B cell (primary cell): ENCODE measurements around the gene WDR4. TPM values are rescaled to one million over a fixed set of nuclear protein-coding genes. Genes with fewer than 3 reads are reported as not detected.
"Not testable (repeated sequence)": the region's sequence is repeated elsewhere in the genome, so short reads cannot be mapped to it uniquely, and the experiment has no call there.

Experiments used
- ATAC-seq: fragments of 200-7000 bp; cut with Tn5 transposase; one replicate; pipeline ENCODE4 v1.10.0; 2021; ENCODE audit warnings: low read depth, mild to moderate bottlenecking, moderate number of reproducible peaks, moderate library complexity
- CTCF ChIA-PET: fragments of 350-600 bp; sonication (Branson Sonifier 250); formaldehyde crosslinking; loops from one replicate; lab custom pipeline; 2021; ENCODE audit warnings: antibody characterized with exemption, inconsistent platforms; lab: Charles Lee
- POLR2A ChIA-PET: fragments of 350-600 bp; sonication (Branson Sonifier 250); formaldehyde crosslinking; loops from one replicate; lab custom pipeline; 2021; ENCODE audit warnings: antibody characterized with exemption; lab: Charles Lee
- DNase-seq: peaks from one replicate; pipeline ENCODE4 v3.0.0; 2013
- H2AFZ ChIP-seq: 2 replicates; pipeline ENCODE4 v1.6.1; 2012; ENCODE audit warnings: mild to moderate bottlenecking, low read depth, low read length; ENCODE audit not compliant: insufficient read depth, poor library complexity, severe bottlenecking
- H3K27ac ChIP-seq, 2 donors: 1 replicate in 1 of 2; 2 replicates in 1 of 2; pipeline ENCODE4 v1.5.1; 2012 to 2013; ENCODE audit warnings: low read length in 2 of 2, mild to moderate bottlenecking in 2 of 2, moderate library complexity in 1 of 2
- H3K27me3 ChIP-seq, 4 experiments: fragments of 200-600 bp in 1 of 4; sonication (generic) in 1 of 4; replicated peaks in 1 of 4; 1 replicate in 2 of 4; 2 replicates in 2 of 4; pipeline versions ENCODE4 v1.6.1 to v1.7.0; 2013 to 2016; ENCODE audit warnings: low read length in 3 of 4, mild to moderate bottlenecking in 2 of 4, mixed read lengths in 1 of 4, moderate library complexity in 1 of 4; ENCODE audit not compliant: insufficient read depth in 4 of 4, control insufficient read depth in 3 of 4; ENCODE audit errors: control extremely low read depth in 1 of 4
- H3K36me3 ChIP-seq, 2 experiments: replicated peaks in 1 of 2; 1 replicate in 1 of 2; 2 replicates in 1 of 2; pipeline versions ENCODE4 v1.6.1 to v1.7.1; 2013; ENCODE audit warnings: low read length in 1 of 2; ENCODE audit not compliant: insufficient read depth in 2 of 2, control insufficient read depth in 1 of 2; ENCODE audit errors: control extremely low read depth in 1 of 2, extremely low read depth in 1 of 2
- H3K4me1 ChIP-seq, 2 donors: fragments of 200-600 bp in 1 of 2; sonication (generic) in 1 of 2; 1 replicate in 1 of 2; 2 replicates in 1 of 2; pipeline versions ENCODE4 v1.5.1 to v1.6.1; 2013 to 2017; ENCODE audit warnings: low read length in 2 of 2; ENCODE audit not compliant: control insufficient read depth in 2 of 2, insufficient read depth in 2 of 2
- H3K4me2 ChIP-seq: replicated peaks from 2 replicates; pipeline ENCODE3; 2012; ENCODE audit warnings: mild to moderate bottlenecking, low read depth, low read length; ENCODE audit not compliant: poor library complexity, severe bottlenecking
- H3K4me3 ChIP-seq, 5 experiments: fragments of 200-600 bp in 1 of 5; sonication (generic) in 1 of 5; 1 replicate in 3 of 5; 2 replicates in 2 of 5; pipeline versions ENCODE4 v1.5.1 to v1.7.0; 2011 to 2016; ENCODE audit warnings: low read length in 4 of 5, mild to moderate bottlenecking in 4 of 5, low read depth in 2 of 5, control low read depth in 1 of 5, moderate library complexity in 1 of 5; ENCODE audit not compliant: insufficient read depth in 1 of 5; ENCODE audit errors: control extremely low read depth in 1 of 5, extremely low read depth in 1 of 5
- H3K79me2 ChIP-seq: fragments of 200-600 bp; sonication (generic); one replicate; pipeline ENCODE4 v1.6.0; 2016; ENCODE audit warnings: low read length; ENCODE audit not compliant: control insufficient read depth, insufficient read depth
- H3K9ac ChIP-seq: fragments of 200-600 bp; sonication (generic); 2 replicates; pipeline ENCODE4 v1.6.1; 2017; ENCODE audit warnings: mild to moderate bottlenecking, low read length, moderate library complexity
- H3K9me3 ChIP-seq, 3 donors: one replicate each; pipeline versions ENCODE4 v1.6.1 to v1.7.1; 2013; ENCODE audit warnings: low read length in 2 of 3; ENCODE audit not compliant: control insufficient read depth in 2 of 3, insufficient read depth in 1 of 3; ENCODE audit errors: control extremely low read depth in 1 of 3
- H4K20me1 ChIP-seq: 2 replicates; pipeline ENCODE4 v1.6.0; 2012; ENCODE audit warnings: mild to moderate bottlenecking, low read length; ENCODE audit not compliant: insufficient read depth, control insufficient read depth, poor library complexity, severe bottlenecking
- H3K27ac Mint-ChIP-seq: one replicate; pipeline ENCODE4 v1.8.0; 2021; ENCODE audit warnings: mixed read lengths
- H3K27me3 Mint-ChIP-seq: one replicate; pipeline ENCODE4 v1.8.0; 2021; ENCODE audit warnings: mixed read lengths
- H3K4me1 Mint-ChIP-seq: one replicate; pipeline ENCODE4 v1.8.0; 2021; ENCODE audit warnings: mixed read lengths
- H3K4me3 Mint-ChIP-seq: one replicate; pipeline ENCODE4 v1.8.0; 2021; ENCODE audit warnings: mixed read lengths
- H3K9me3 Mint-ChIP-seq: one replicate; pipeline ENCODE4 v1.8.0; 2022; ENCODE audit warnings: mixed read lengths; ENCODE audit not compliant: insufficient read depth
- EZH2 ChIP-seq: IDR thresholded peaks from 2 replicates; pipeline ENCODE4 v1.6.1; 2012; ENCODE audit warnings: borderline replicate concordance, low read depth, mild to moderate bottlenecking, moderate library complexity, low read length; ENCODE audit not compliant: insufficient read depth, poor library complexity, severe bottlenecking
- WGBS: methylation state at CpG from one replicate; pipeline ENCODE4 v1.1.5; 2013; ENCODE audit warnings: missing lambda C conversion rate; ENCODE audit not compliant: insufficient coverage; 5-methylcytosine and 5-hydroxymethylcytosine counted together
- intact Hi-C: fragments of 100-400 bp; cut with micrococcal nuclease; formaldehyde crosslinking; loops from one replicate; pipeline ENCODE4 v1.10.0; 2022
- polyA plus RNA-seq: library from polyadenylated mRNA; depleted of rRNA; stranded (reverse); fragments of >200 nt; gene quantifications from 2 replicates; pipeline ENCODE4 v1.2.3, GENCODE V29; 2012
- total RNA-seq, 2 donors: library from RNA; stranded (reverse); fragments of 120-200 nt in 1 of 2; gene quantifications; 1 replicate in 1 of 2; 2 replicates in 1 of 2; pipeline versions ENCODE4 v1.2.3 to v1.2.4, GENCODE V29; 2013 to 2022
- TF ChIP-seq, protein P1 (sequence below): fragments of 200-600 bp; IDR thresholded peaks from one replicate; pipeline ENCODE4 v1.8.0; 2022; ENCODE audit warnings: antibody characterized with exemption, mild to moderate bottlenecking

Gene WDR4
- total and polyA plus RNA-seq, 2 donors (not counting 1 experiment from before 2014, with no cell fraction given): 17.7 to 40.1 TPM

DNA sequence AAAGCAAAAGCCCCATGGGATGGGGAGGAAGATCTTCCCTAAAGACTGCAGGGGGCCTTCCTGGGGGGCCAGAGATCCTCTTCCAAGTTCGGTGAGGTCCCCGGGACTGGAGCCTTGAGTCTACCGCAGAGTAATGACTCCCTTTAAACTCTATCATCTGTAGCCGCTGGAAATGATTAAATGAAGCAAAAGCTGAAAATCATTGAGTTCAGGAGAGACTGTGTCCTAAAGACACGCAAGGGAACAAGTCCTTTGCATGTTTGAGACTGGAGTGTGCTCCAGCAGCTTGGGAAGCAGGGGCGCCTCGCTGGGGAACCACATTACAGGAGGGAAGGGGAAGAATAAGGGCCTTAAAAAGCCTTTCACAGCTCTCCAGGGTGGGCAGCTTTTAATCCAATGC lies 70.2 kb downstream of the WDR4 start:
- Histone ChIP-seq H3K79me2 (no peaks in the 10 kb centered on the region), H4K20me1 (no peaks in the 10 kb centered on the region), H3K27me3 (no peaks in the 10 kb centered on the region), H3K4me1 (no peaks in the 10 kb centered on the region), H3K9me3 (peaks cover 0 to under 1% (median 0%) of the 10 kb centered on the region in 3 donors), H3K4me3 (no peak overlapping the region), H3K27ac (no peak overlapping the region), H3K9ac (no peak overlapping the region), H3K4me2 (no peak overlapping the region), H3K36me3 (no peaks in the 10 kb centered on the region), H2AFZ (no peak overlapping the region)
- ATAC-seq (no peak), DNase-seq (no peak)
- H3K27me3 Mint-ChIP-seq: peaks cover 18% of the 10 kb centered on the region
- no peaks in the 10 kb centered on the region for H3K9me3 Mint-ChIP-seq
- H3K4me3 Mint-ChIP-seq: no peak overlapping the region
- intact Hi-C loops: no loop called here
- ChIA-PET CTCF (no interaction called here), POLR2A (interaction anchor here (0.6 kb wide), 1 partner anchor 513 kb away, joined by 3 read pairs; no protein-coding TSS in a partner anchor)
- H3K27ac Mint-ChIP-seq: no peak overlapping the region
- TF ChIP-seq, protein P1, sequence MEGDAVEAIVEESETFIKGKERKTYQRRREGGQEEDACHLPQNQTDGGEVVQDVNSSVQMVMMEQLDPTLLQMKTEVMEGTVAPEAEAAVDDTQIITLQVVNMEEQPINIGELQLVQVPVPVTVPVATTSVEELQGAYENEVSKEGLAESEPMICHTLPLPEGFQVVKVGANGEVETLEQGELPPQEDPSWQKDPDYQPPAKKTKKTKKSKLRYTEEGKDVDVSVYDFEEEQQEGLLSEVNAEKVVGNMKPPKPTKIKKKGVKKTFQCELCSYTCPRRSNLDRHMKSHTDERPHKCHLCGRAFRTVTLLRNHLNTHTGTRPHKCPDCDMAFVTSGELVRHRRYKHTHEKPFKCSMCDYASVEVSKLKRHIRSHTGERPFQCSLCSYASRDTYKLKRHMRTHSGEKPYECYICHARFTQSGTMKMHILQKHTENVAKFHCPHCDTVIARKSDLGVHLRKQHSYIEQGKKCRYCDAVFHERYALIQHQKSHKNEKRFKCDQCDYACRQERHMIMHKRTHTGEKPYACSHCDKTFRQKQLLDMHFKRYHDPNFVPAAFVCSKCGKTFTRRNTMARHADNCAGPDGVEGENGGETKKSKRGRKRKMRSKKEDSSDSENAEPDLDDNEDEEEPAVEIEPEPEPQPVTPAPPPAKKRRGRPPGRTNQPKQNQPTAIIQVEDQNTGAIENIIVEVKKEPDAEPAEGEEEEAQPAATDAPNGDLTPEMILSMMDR: no peak
- TF ChIP-seq EZH2: no peak
- WGBS: 95% methylated on average over 4 of the region's 7 CpGs
- H3K4me1 Mint-ChIP-seq: no peaks in the 10 kb centered on the region

DNA sequence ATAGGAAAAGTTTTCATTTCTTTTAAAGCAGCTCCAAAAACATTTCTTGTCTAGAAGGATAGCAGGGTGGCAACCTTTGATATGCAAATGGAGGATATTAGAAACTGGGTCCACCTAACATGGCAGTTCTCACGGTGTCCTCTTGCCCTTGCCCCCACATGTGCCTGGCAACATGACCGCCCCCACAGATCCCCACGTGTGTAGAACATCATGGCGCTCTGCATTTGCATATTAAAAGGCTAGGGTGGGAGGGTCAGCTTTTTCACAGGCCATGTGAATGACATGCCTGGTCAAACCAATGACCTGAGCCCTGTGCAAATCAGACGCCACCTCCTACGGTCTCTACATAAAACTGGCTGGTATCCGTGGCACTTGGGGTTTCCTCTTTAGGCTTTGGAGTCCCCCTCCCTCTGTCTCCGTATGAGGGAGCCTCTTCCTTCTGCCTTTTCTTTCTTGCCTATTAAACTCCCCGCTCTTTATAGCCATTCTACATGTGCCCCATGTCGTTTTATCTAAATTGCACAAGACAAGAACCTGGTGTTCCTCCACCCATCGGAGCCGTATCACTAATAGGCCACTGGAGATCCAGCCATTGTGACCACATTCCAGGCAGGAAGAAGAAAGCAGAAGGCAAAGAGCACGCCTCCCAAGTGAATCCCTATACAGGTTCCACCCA lies 71.3 kb downstream of the WDR4 start:
- Histone ChIP-seq H3K9me3 (no peaks in the 10 kb centered on the region), H3K27ac (no peak overlapping the region), H3K4me1 (no peaks in the 10 kb centered on the region), H3K36me3 (no peaks in the 10 kb centered on the region), H3K4me2 (no peak overlapping the region), H3K27me3 (no peaks in the 10 kb centered on the region), H4K20me1 (no peaks in the 10 kb centered on the region), H2AFZ (no peak overlapping the region), H3K9ac (no peak overlapping the region), H3K79me2 (no peaks in the 10 kb centered on the region), H3K4me3 (no peak overlapping the region)
- Mint-ChIP-seq H3K4me1 (no peaks in the 10 kb centered on the region), H3K9me3 (no peaks in the 10 kb centered on the region), H3K27me3 (peaks cover 18% of the 10 kb centered on the region), H3K27ac (no peak overlapping the region), H3K4me3 (no peak overlapping the region)
- POLR2A ChIA-PET: no interaction called here
- ATAC-seq (no peak), DNase-seq (no peak)
- WGBS: 58% methylated on average over 13 of the region's 13 CpGs
- CTCF ChIA-PET: no interaction called here
- TF ChIP-seq EZH2: no peak
- TF ChIP-seq, protein P1: no peak
- intact Hi-C loops: no loop called here

DNA sequence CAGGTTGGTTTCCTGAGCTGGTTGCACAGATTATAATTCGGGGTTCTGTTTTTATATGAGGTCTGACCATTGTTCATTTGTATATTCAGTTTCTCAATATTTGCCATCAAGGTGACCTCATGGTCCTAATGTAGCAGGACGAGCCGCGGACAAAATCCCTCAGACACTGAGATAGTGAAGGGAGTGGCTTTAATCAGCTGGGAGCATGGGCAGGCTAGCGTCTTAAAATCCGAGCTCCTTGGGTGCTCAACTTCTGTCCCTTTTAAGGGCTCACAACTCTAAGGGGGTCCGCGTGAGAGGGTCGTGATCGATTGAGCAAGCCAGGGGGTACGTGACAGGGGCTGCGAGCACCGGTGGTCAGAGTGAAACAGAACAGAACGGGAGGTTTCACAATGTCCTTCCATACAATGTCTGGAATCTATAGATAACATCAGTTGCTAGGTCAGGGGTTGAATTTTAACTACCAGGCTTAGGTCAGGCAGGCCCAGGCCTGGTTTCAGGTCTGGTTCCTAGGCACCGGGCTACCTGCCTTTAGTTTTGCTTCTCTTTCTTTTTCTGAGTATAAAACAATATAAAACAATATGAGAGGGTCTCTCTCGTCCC lies 71.9 kb downstream of the WDR4 start:
- H3K4me1 ChIP-seq, H3K4me3 Mint-ChIP-seq, POLR2A ChIA-PET, H3K9me3 Mint-ChIP-seq, H3K27ac ChIP-seq, intact Hi-C loops, ATAC-seq, H3K36me3 ChIP-seq, H3K27ac Mint-ChIP-seq, H3K4me1 Mint-ChIP-seq, H4K20me1 ChIP-seq, H3K79me2 ChIP-seq, H3K4me2 ChIP-seq, H3K9me3 ChIP-seq, DNase-seq, H3K4me3 ChIP-seq, H3K9ac ChIP-seq, H3K27me3 ChIP-seq, H2AFZ ChIP-seq: not testable (repeated sequence)
- no CpG with 5 or more reads among the region's 16 CpGs for WGBS
- H3K27me3 Mint-ChIP-seq: peaks cover 18% of the 10 kb centered on the region
- CTCF ChIA-PET: interaction anchor here (1.2 kb wide), 1 partner anchor 10 kb away, joined by 3 read pairs; no protein-coding TSS in a partner anchor
